ENCODE results near the gene DCXR. TPM values are rescaled to one million over a fixed set of nuclear protein-coding genes. Genes with fewer than 3 reads are reported as not detected.

Gene DCXR
- total RNA-seq, 2 experiments from 2014 or later, result 103 to 119 TPM

- Mint-ChIP-seq H3K27ac (no peak overlapping the region), H3K4me1 (ENCODE audit: low read depth) (peaks cover 3% of the 10 kb centered on the region), H3K27me3 (no peaks in the 10 kb centered on the region), H3K4me3 (no peak overlapping the region), H3K9me3 (no peaks in the 10 kb centered on the region), H3K36me3 (ENCODE audit: low read depth) (peaks cover 12% of the 10 kb centered on the region)
- ChIA-PET POLR2A (no interaction called here), CTCF (interaction anchor here (0.6 kb wide), 1 partner anchor 36 kb away, joined by 4 read pairs; no protein-coding TSS in a partner anchor)
- TF ChIP-seq CTCF (IDR thresholded peaks at IDR 0.05), result no peak
- Histone ChIP-seq H3K4me3 (ENCODE audit: low read length) (no peak overlapping the region), H3K27me3 (ENCODE audit: control insufficient read depth in 1 of 2, insufficient read depth in 2 of 2, low read length in 2 of 2) (no peaks in the 10 kb centered on the region), H3K4me1 (ENCODE audit: insufficient read depth, low read length) (no peaks in the 10 kb centered on the region), H3K9me3 (ENCODE audit: control insufficient read depth in 1 of 2, insufficient read depth in 1 of 2, low read length in 2 of 2) (no peaks in the 10 kb centered on the region), H3K36me3 (ENCODE audit: insufficient read depth, low read length) (no peaks in the 10 kb centered on the region), H3K27ac (ENCODE audit: low read depth in 1 of 2, low read length in 2 of 2) (no peak overlapping the region)
- no peak for DNase-seq
- no peak for ATAC-seq (ENCODE audit: poor library complexity)
- intact Hi-C loops (cut with DNase I, micrococcal nuclease), result no loop called here
Measured at GRCh38 chr17:81995463-81996231, 41.9 kb downstream of the DCXR start.

- Mint-ChIP-seq H3K27ac (no peak overlapping the region), H3K9me3 (no peaks in the 10 kb centered on the region), H3K4me1 (ENCODE audit: low read depth) (peaks cover 4% of the 10 kb centered on the region), H3K27me3 (no peaks in the 10 kb centered on the region), H3K4me3 (no peak overlapping the region), H3K36me3 (ENCODE audit: low read depth) (peaks cover 14% of the 10 kb centered on the region)
- DNase-seq, result no peak
- intact Hi-C loops (cut with DNase I, micrococcal nuclease), result no loop called here
- ChIA-PET CTCF (interaction anchor here (1.3 kb wide), 1 partner anchor 35 kb away, joined by 4 read pairs; no protein-coding TSS in a partner anchor), POLR2A (no interaction called here)
- Histone ChIP-seq H3K9me3 (ENCODE audit: control insufficient read depth in 1 of 2, insufficient read depth in 1 of 2, low read length in 2 of 2) (no peaks in the 10 kb centered on the region), H3K27me3 (ENCODE audit: control insufficient read depth in 1 of 2, insufficient read depth in 2 of 2, low read length in 2 of 2) (no peaks in the 10 kb centered on the region), H3K36me3 (ENCODE audit: insufficient read depth, low read length) (no peaks in the 10 kb centered on the region), H3K27ac (ENCODE audit: low read depth in 1 of 2, low read length in 2 of 2) (no peak overlapping the region), H3K4me1 (ENCODE audit: insufficient read depth, low read length) (no peaks in the 10 kb centered on the region), H3K4me3 (ENCODE audit: low read length) (no peak overlapping the region)
- ATAC-seq (ENCODE audit: poor library complexity), result no peak
- no peak for TF ChIP-seq CTCF (IDR thresholded peaks at IDR 0.05)
Measured at GRCh38 chr17:81994593-81995462, 42.7 kb downstream of the DCXR start.

GRCh38 chr17:81993729-81994592 is 43.5 kb downstream of the DCXR start:
- Mint-ChIP-seq H3K27me3 (no peaks in the 10 kb centered on the region), H3K36me3 (ENCODE audit: low read depth) (peaks cover 14% of the 10 kb centered on the region), H3K4me3 (no peak overlapping the region), H3K27ac (no peak overlapping the region), H3K4me1 (ENCODE audit: low read depth) (peaks cover 4% of the 10 kb centered on the region), H3K9me3 (no peaks in the 10 kb centered on the region)
- TF ChIP-seq CTCF (IDR thresholded peaks at IDR 0.05), result no peak
- Histone ChIP-seq H3K9me3 (ENCODE audit: control insufficient read depth in 1 of 2, insufficient read depth in 1 of 2, low read length in 2 of 2) (no peaks in the 10 kb centered on the region), H3K4me1 (ENCODE audit: insufficient read depth, low read length) (no peaks in the 10 kb centered on the region), H3K4me3 (ENCODE audit: low read length) (no peak overlapping the region), H3K27ac (ENCODE audit: low read depth in 1 of 2, low read length in 2 of 2) (no peak overlapping the region), H3K27me3 (ENCODE audit: control insufficient read depth in 1 of 2, insufficient read depth in 2 of 2, low read length in 2 of 2) (no peaks in the 10 kb centered on the region), H3K36me3 (ENCODE audit: insufficient read depth, low read length) (no peaks in the 10 kb centered on the region)
- intact Hi-C loops (cut with DNase I, micrococcal nuclease), result no loop called here
- ATAC-seq (ENCODE audit: poor library complexity), result no peak
- ChIA-PET CTCF (interaction anchor here (1.3 kb wide), 1 partner anchor 34 kb away, joined by 4 read pairs; no protein-coding TSS in a partner anchor), POLR2A (no interaction called here)
- no peak for DNase-seq
